ENCODE data around the gene TBX5.

Gene TBX5

GRCh38 chr12:114430306-114430705 lies 24.4 kb upstream of the TBX5 start:
- H3K27me3 ChIP-seq (ENCODE audit: insufficient read depth, low read length), result no peaks in the 10 kb centered on the region
- H3K4me3 ChIP-seq (ENCODE audit: low read depth, low read length), result no peak overlapping the region
- no peaks in the 10 kb centered on the region for H3K36me3 ChIP-seq (ENCODE audit: insufficient read depth, low read length)
- no peak overlapping the region for H3K27ac ChIP-seq (ENCODE audit: low read depth, low read length)
- no peaks in the 10 kb centered on the region for H3K4me1 ChIP-seq (ENCODE audit: control insufficient read depth, insufficient read depth, low read length, unreplicated experiment)
- H3K79me2 ChIP-seq (ENCODE audit: control insufficient read depth, insufficient read depth, low read length, unreplicated experiment), result no peaks in the 10 kb centered on the region
- H2AFZ ChIP-seq (ENCODE audit: low read length, unreplicated experiment), result no peak overlapping the region

GRCh38 chr12:114425031-114425626 lies 19.2 kb upstream of the TBX5 start:
- Histone ChIP-seq H3K27ac (ENCODE audit: low read depth, low read length) (no peak overlapping the region), H3K27me3 (ENCODE audit: insufficient read depth, low read length) (no peaks in the 10 kb centered on the region), H3K36me3 (ENCODE audit: insufficient read depth, low read length) (no peaks in the 10 kb centered on the region), H2AFZ (ENCODE audit: low read length, unreplicated experiment) (no peak overlapping the region), H3K4me1 (ENCODE audit: control insufficient read depth, insufficient read depth, low read length, unreplicated experiment) (no peaks in the 10 kb centered on the region), H3K4me3 (ENCODE audit: low read depth, low read length) (no peak overlapping the region), H3K79me2 (ENCODE audit: control insufficient read depth, insufficient read depth, low read length, unreplicated experiment) (no peaks in the 10 kb centered on the region)

- H3K36me3 ChIP-seq (ENCODE audit: insufficient read depth, low read length), result no peaks in the 10 kb centered on the region
- no peak overlapping the region for H2AFZ ChIP-seq (ENCODE audit: low read length, unreplicated experiment)
- no peaks in the 10 kb centered on the region for H3K79me2 ChIP-seq (ENCODE audit: control insufficient read depth, insufficient read depth, low read length, unreplicated experiment)
- H3K4me3 ChIP-seq (ENCODE audit: low read depth, low read length), result no peak overlapping the region
- H3K27ac ChIP-seq (ENCODE audit: low read depth, low read length), result no peak overlapping the region
- no peaks in the 10 kb centered on the region for H3K4me1 ChIP-seq (ENCODE audit: control insufficient read depth, insufficient read depth, low read length, unreplicated experiment)
- H3K27me3 ChIP-seq (ENCODE audit: insufficient read depth, low read length), result no peaks in the 10 kb centered on the region
Observed at GRCh38 chr12:114420944-114421335, 15.0 kb upstream of the TBX5 start.

- Histone ChIP-seq H3K27ac (ENCODE audit: low read depth, low read length) (no peak overlapping the region), H3K36me3 (ENCODE audit: insufficient read depth, low read length) (no peaks in the 10 kb centered on the region), H3K27me3 (ENCODE audit: insufficient read depth, low read length) (no peaks in the 10 kb centered on the region), H3K4me1 (ENCODE audit: control insufficient read depth, insufficient read depth, low read length, unreplicated experiment) (no peaks in the 10 kb centered on the region), H3K79me2 (ENCODE audit: control insufficient read depth, insufficient read depth, low read length, unreplicated experiment) (no peaks in the 10 kb centered on the region), H2AFZ (ENCODE audit: low read length, unreplicated experiment) (no peak overlapping the region), H3K4me3 (ENCODE audit: low read depth, low read length) (no peak overlapping the region)
Observed at GRCh38 chr12:114420182-114420943, 14.4 kb upstream of the TBX5 start.

- Histone ChIP-seq H3K27me3 (ENCODE audit: insufficient read depth, low read length) (no peaks in the 10 kb centered on the region), H3K36me3 (ENCODE audit: insufficient read depth, low read length) (no peaks in the 10 kb centered on the region), H3K4me1 (ENCODE audit: control insufficient read depth, insufficient read depth, low read length, unreplicated experiment) (no peaks in the 10 kb centered on the region), H2AFZ (ENCODE audit: low read length, unreplicated experiment) (no peak overlapping the region), H3K79me2 (ENCODE audit: control insufficient read depth, insufficient read depth, low read length, unreplicated experiment) (no peaks in the 10 kb centered on the region), H3K27ac (ENCODE audit: low read depth, low read length) (no peak overlapping the region), H3K4me3 (ENCODE audit: low read depth, low read length) (no peak overlapping the region)
Observed at GRCh38 chr12:114416028-114416427, 10.1 kb upstream of the TBX5 start.

GRCh38 chr12:114415525-114415868 lies 9.6 kb upstream of the TBX5 start:
- no peaks in the 10 kb centered on the region for H3K79me2 ChIP-seq (ENCODE audit: control insufficient read depth, insufficient read depth, low read length, unreplicated experiment)
- no peaks in the 10 kb centered on the region for H3K27me3 ChIP-seq (ENCODE audit: insufficient read depth, low read length)
- H3K4me3 ChIP-seq (ENCODE audit: low read depth, low read length), result no peak overlapping the region
- no peak overlapping the region for H2AFZ ChIP-seq (ENCODE audit: low read length, unreplicated experiment)
- no peaks in the 10 kb centered on the region for H3K4me1 ChIP-seq (ENCODE audit: control insufficient read depth, insufficient read depth, low read length, unreplicated experiment)
- H3K27ac ChIP-seq (ENCODE audit: low read depth, low read length), result no peak overlapping the region
- H3K36me3 ChIP-seq (ENCODE audit: insufficient read depth, low read length), result no peaks in the 10 kb centered on the region

- H3K36me3 ChIP-seq (ENCODE audit: insufficient read depth, low read length), result no peaks in the 10 kb centered on the region
- H3K27ac ChIP-seq (ENCODE audit: low read depth, low read length), result no peak overlapping the region
- no peaks in the 10 kb centered on the region for H3K4me1 ChIP-seq (ENCODE audit: control insufficient read depth, insufficient read depth, low read length, unreplicated experiment)
- no peak overlapping the region for H2AFZ ChIP-seq (ENCODE audit: low read length, unreplicated experiment)
- H3K79me2 ChIP-seq (ENCODE audit: control insufficient read depth, insufficient read depth, low read length, unreplicated experiment), result no peaks in the 10 kb centered on the region
- no peaks in the 10 kb centered on the region for H3K27me3 ChIP-seq (ENCODE audit: insufficient read depth, low read length)
- H3K4me3 ChIP-seq (ENCODE audit: low read depth, low read length), result no peak overlapping the region
Observed at GRCh38 chr12:114414866-114415524, 9.1 kb upstream of the TBX5 start.

GRCh38 chr12:114414031-114414865 lies 8.3 kb upstream of the TBX5 start:
- H3K27me3 ChIP-seq (ENCODE audit: insufficient read depth, low read length), result no peaks in the 10 kb centered on the region
- no peaks in the 10 kb centered on the region for H3K36me3 ChIP-seq (ENCODE audit: insufficient read depth, low read length)
- no peaks in the 10 kb centered on the region for H3K4me1 ChIP-seq (ENCODE audit: control insufficient read depth, insufficient read depth, low read length, unreplicated experiment)
- no peak overlapping the region for H2AFZ ChIP-seq (ENCODE audit: low read length, unreplicated experiment)
- no peaks in the 10 kb centered on the region for H3K79me2 ChIP-seq (ENCODE audit: control insufficient read depth, insufficient read depth, low read length, unreplicated experiment)
- no peak overlapping the region for H3K4me3 ChIP-seq (ENCODE audit: low read depth, low read length)
- H3K27ac ChIP-seq (ENCODE audit: low read depth, low read length), result no peak overlapping the region

DNA sequence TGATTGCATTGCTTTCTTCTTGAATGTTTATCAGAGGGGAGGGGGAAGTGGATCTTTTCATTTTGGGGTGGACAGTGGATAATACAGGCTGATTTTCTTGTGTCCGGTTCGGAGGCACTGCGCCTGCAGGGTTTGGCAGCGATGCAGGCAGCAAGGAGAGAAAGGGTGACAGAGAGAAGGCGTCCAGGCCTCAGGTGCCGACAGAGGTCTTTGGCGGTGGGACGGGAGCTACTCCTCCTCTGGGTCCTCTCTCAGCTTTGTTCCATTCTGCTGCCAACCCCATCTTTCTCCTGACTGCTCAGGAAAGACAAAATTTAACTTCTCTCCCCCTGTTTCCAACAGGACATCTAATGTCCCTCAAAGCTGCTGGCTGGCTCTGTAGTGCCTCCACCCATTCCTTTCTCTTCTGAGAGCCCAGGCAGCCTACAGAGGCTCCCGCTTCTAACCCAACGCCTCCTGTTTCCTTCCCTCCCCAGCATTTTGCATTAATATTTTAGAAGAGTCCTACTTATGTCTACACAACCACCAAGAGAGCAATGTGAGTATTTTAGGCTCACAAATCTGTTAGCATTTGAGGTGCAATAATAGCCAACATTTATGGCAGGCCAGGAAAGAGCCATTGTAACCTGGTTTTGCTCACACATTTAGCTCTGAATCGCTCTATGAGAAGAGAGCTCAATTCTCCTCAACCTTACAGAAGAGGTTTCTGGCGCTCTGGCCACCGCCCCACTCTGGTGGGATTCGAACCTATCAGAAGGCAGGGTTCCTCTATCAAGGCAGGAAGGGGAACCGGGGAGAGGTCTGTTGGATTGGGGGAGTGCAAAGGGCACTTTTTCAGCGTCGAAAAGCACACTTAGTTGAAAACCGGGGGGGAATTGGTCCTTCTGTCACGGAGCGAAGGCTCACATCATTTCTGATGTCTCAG lies 7.1 kb upstream of the TBX5 start:
- Histone ChIP-seq H3K27me3 (ENCODE audit: insufficient read depth, low read length) (no peaks in the 10 kb centered on the region), H3K36me3 (ENCODE audit: insufficient read depth, low read length) (no peaks in the 10 kb centered on the region), H3K79me2 (ENCODE audit: control insufficient read depth, insufficient read depth, low read length, unreplicated experiment) (no peaks in the 10 kb centered on the region), H3K4me3 (ENCODE audit: low read depth, low read length) (no peak overlapping the region), H3K27ac (ENCODE audit: low read depth, low read length) (no peak overlapping the region), H2AFZ (ENCODE audit: low read length, unreplicated experiment) (no peak overlapping the region), H3K4me1 (ENCODE audit: control insufficient read depth, insufficient read depth, low read length, unreplicated experiment) (no peaks in the 10 kb centered on the region)

DNA sequence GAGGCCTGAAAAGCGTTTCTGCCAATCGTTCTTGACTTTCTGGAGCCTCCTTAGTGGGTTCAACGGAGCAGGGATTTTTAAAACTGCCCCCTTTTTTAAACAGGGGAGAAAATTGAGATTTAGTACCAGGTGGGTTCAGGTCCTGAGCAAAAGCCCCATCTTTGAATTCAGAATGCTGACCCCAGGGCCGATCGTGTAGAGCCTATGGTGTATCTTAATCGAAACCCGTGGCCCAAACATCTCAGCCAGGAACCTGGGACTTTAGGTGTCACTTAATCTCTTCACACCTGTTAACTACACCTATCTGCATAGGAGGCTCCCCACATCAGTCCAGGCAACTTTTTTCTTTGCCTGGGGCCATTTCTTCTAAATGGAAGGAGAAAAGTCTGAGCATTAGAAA lies 6.4 kb upstream of the TBX5 start:
- no peak overlapping the region for H3K27ac ChIP-seq (ENCODE audit: low read depth, low read length)
- H3K4me1 ChIP-seq (ENCODE audit: control insufficient read depth, insufficient read depth, low read length, unreplicated experiment), result no peaks in the 10 kb centered on the region
- H3K4me3 ChIP-seq (ENCODE audit: low read depth, low read length), result no peak overlapping the region
- no peaks in the 10 kb centered on the region for H3K36me3 ChIP-seq (ENCODE audit: insufficient read depth, low read length)
- H3K79me2 ChIP-seq (ENCODE audit: control insufficient read depth, insufficient read depth, low read length, unreplicated experiment), result no peaks in the 10 kb centered on the region
- H3K27me3 ChIP-seq (ENCODE audit: insufficient read depth, low read length), result no peaks in the 10 kb centered on the region
- H2AFZ ChIP-seq (ENCODE audit: low read length, unreplicated experiment), result no peak overlapping the region

Data from ACC112 (cell line).